ENCODE results near the gene PRR20B.
"Not testable (repeated sequence)": the region's sequence is repeated elsewhere in the genome, so short reads cannot be mapped to it uniquely, and the experiment has no call there.

The PRR20B gene

GRCh38 chr13:57147188-57147587, at the start of gene PRR20B:
TSS of gene PRR20B (plus strand) at chr13:57147488. CDS start at chr13:57147875, 387 bp downstream.
- not testable (repeated sequence) for DNase-seq (ENCODE audit: low read depth); H3K4me3 ChIP-seq (ENCODE audit: low read depth, low read length)

GRCh38 chr13:57114945-57115344, 32.3 kb upstream of the PRR20B start:
- no peak for DNase-seq (ENCODE audit: low read depth)
- no peak overlapping the region for H3K4me3 ChIP-seq (ENCODE audit: low read depth, low read length)
- TF ChIP-seq MAX (IDR thresholded peaks at IDR 0.05; ENCODE audit: low read depth, low read length) (no peak), CTCF (IDR thresholded peaks at IDR 0.05; ENCODE audit: low read depth, low read length) (no peak), MYC (IDR thresholded peaks at IDR 0.05; ENCODE audit: low read depth, low read length) (no peak), POLR2A (IDR thresholded peaks at IDR 0.05; ENCODE audit: extremely low read depth, insufficient read length) (no peak)

GRCh38 chr13:57123681-57124080, 23.6 kb upstream of the PRR20B start:
- TF ChIP-seq MAX (IDR thresholded peaks at IDR 0.05; ENCODE audit: low read depth, low read length) (no peak), CTCF (IDR thresholded peaks at IDR 0.05; ENCODE audit: low read depth, low read length) (no peak), POLR2A (IDR thresholded peaks at IDR 0.05; ENCODE audit: extremely low read depth, insufficient read length) (no peak), MYC (IDR thresholded peaks at IDR 0.05; ENCODE audit: low read depth, low read length) (no peak)
- no peak for DNase-seq (ENCODE audit: low read depth)
- no peak overlapping the region for H3K4me3 ChIP-seq (ENCODE audit: low read depth, low read length)

GRCh38 chr13:57128909-57129308, 18.4 kb upstream of the PRR20B start:
- peak; percentile 9 for DNase-seq (ENCODE audit: low read depth)
- TF ChIP-seq MAX (IDR thresholded peaks at IDR 0.05; ENCODE audit: low read depth, low read length) = no peak
- no peak for TF ChIP-seq POLR2A (IDR thresholded peaks at IDR 0.05; ENCODE audit: extremely low read depth, insufficient read length)
- no peak for TF ChIP-seq MYC (IDR thresholded peaks at IDR 0.05; ENCODE audit: low read depth, low read length)
- no peak for TF ChIP-seq CTCF (IDR thresholded peaks at IDR 0.05; ENCODE audit: low read depth, low read length)
- H3K4me3 ChIP-seq (ENCODE audit: low read depth, low read length) = no peak overlapping the region

- TF ChIP-seq MYC (IDR thresholded peaks at IDR 0.05; ENCODE audit: low read depth, low read length) (no peak), MAX (IDR thresholded peaks at IDR 0.05; ENCODE audit: low read depth, low read length) (no peak), CTCF (IDR thresholded peaks at IDR 0.05; ENCODE audit: low read depth, low read length) (no peak), POLR2A (IDR thresholded peaks at IDR 0.05; ENCODE audit: extremely low read depth, insufficient read length) (no peak)
- no peak overlapping the region for H3K4me3 ChIP-seq (ENCODE audit: low read depth, low read length)
- no peak for DNase-seq (ENCODE audit: low read depth)
Observed at GRCh38 chr13:57136093-57136492, 11.2 kb upstream of the PRR20B start.

- no peak for DNase-seq (ENCODE audit: low read depth)
- H3K4me3 ChIP-seq (ENCODE audit: low read depth, low read length) = no peak overlapping the region
Observed at GRCh38 chr13:57137585-57137984, 9.7 kb upstream of the PRR20B start.

More at GRCh38 chr13:57137585-57137984, 9.7 kb upstream of the PRR20B start:
- TF ChIP-seq POLR2A (IDR thresholded peaks at IDR 0.05; ENCODE audit: extremely low read depth, insufficient read length) (no peak), MYC (IDR thresholded peaks at IDR 0.05; ENCODE audit: low read depth, low read length) (no peak), CTCF (IDR thresholded peaks at IDR 0.05; ENCODE audit: low read depth, low read length) (no peak), MAX (IDR thresholded peaks at IDR 0.05; ENCODE audit: low read depth, low read length) (no peak)

All from NB4 (cell line).